IMR-90 (cell line): Measurements from ENCODE around the gene SIRT5. TPM values are rescaled to one million over a fixed set of nuclear protein-coding genes. Genes with fewer than 3 reads are reported as not detected.

Experiments
- ATAC-seq: fragments of 200-7000 bp; cut with Tn5 transposase; 2 replicates; pipeline ENCODE4 v1.9.1; 2020; ENCODE audit warnings: low read depth, mild to moderate bottlenecking, moderate library complexity
- BruUV-seq: library from RNA; stranded (reverse); fragments of 400-500 nt; replicated peaks from 2 replicates; lab custom pipeline; 2021; lab: Mats Ljungman, UMichigan
- CTCF ChIA-PET: fragments of 300-600 bp; formaldehyde crosslinking; extraction: SDS; loops from one replicate; lab custom pipeline; 2021; ENCODE audit warnings: antibody characterized with exemption; lab: Yijun Ruan, JAX
- POLR2A ChIA-PET: fragments of 300-600 bp; sonication (Branson Sonifier 250); formaldehyde crosslinking; loops from one replicate; lab custom pipeline; 2022; ENCODE audit warnings: antibody characterized with exemption; ENCODE audit not compliant: unreplicated experiment; lab: Charles Lee
- DNase-seq: peaks from one replicate; pipeline ENCODE4 v3.0.0; 2013
- H2AFZ ChIP-seq: replicated peaks from 2 replicates; pipeline ENCODE3; 2013; ENCODE audit warnings: low read length, mild to moderate bottlenecking; ENCODE audit not compliant: poor library complexity
- H2AK5ac ChIP-seq: 2 replicates; pipeline ENCODE4 v1.6.1; 2013; ENCODE audit warnings: low read depth, low read length, inconsistent platforms
- H2AK9ac ChIP-seq: replicated peaks from 2 replicates; pipeline ENCODE3; 2013; ENCODE audit warnings: mild to moderate bottlenecking, low read depth, low read length, moderate library complexity; ENCODE audit not compliant: poor library complexity
- H2BK120ac ChIP-seq: 2 replicates; pipeline ENCODE4 v1.6.1; 2013; ENCODE audit warnings: low read depth, low read length, inconsistent platforms
- H2BK15ac ChIP-seq: 3 replicates; pipeline ENCODE4 v1.6.1; 2013; ENCODE audit warnings: low read depth, low read length, inconsistent platforms
- H2BK20ac ChIP-seq: 2 replicates; pipeline ENCODE4 v1.6.1; 2013; ENCODE audit warnings: low read depth, mild to moderate bottlenecking, inconsistent platforms, low read length, moderate library complexity
- H2BK5ac ChIP-seq: 2 replicates; pipeline ENCODE4 v1.6.1; 2013; ENCODE audit warnings: mild to moderate bottlenecking, low read depth, low read length, inconsistent platforms; ENCODE audit not compliant: poor library complexity, severe bottlenecking
- H3K14ac ChIP-seq: replicated peaks from 2 replicates; pipeline ENCODE4 v1.6.1; 2013; ENCODE audit warnings: low read depth, low read length, inconsistent platforms
- H3K18ac ChIP-seq: 2 replicates; pipeline ENCODE4 v1.6.1; 2013; ENCODE audit warnings: low read depth, low read length, control low read depth
- H3K23ac ChIP-seq: 2 replicates; pipeline ENCODE4 v1.6.1; 2013; ENCODE audit warnings: low read depth, low read length, inconsistent platforms
- H3K27ac ChIP-seq: 2 replicates; pipeline ENCODE4 v1.5.1; 2013; ENCODE audit warnings: mild to moderate bottlenecking, control low read depth, low read length; ENCODE audit not compliant: insufficient read depth
- H3K27me3 ChIP-seq: 2 replicates; pipeline ENCODE4 v1.6.1; 2013; ENCODE audit warnings: low read length; ENCODE audit not compliant: control insufficient read depth, insufficient read depth
- H3K36me3 ChIP-seq: 2 replicates; pipeline ENCODE4 v1.6.1; 2013; ENCODE audit warnings: low read length, mixed read lengths; ENCODE audit not compliant: control insufficient read depth, insufficient read depth
- H3K4ac ChIP-seq: 2 replicates; pipeline ENCODE4 v1.6.1; 2013; ENCODE audit warnings: low read depth, low read length, inconsistent platforms
- H3K4me1 ChIP-seq: 2 replicates; pipeline ENCODE4 v1.6.1; 2013; ENCODE audit warnings: low read length, mixed read lengths; ENCODE audit not compliant: control insufficient read depth, insufficient read depth
- H3K4me2 ChIP-seq: 2 replicates; pipeline ENCODE4 v1.6.1; 2013; ENCODE audit warnings: low read depth, mild to moderate bottlenecking, control low read depth, low read length, moderate library complexity
- H3K4me3 ChIP-seq: 2 replicates; pipeline ENCODE4 v1.5.1; 2013; ENCODE audit warnings: low read depth, mild to moderate bottlenecking, control low read depth, low read length, moderate library complexity; ENCODE audit not compliant: insufficient read depth
- H3K56ac ChIP-seq: 2 replicates; pipeline ENCODE4 v1.6.1; 2013; ENCODE audit warnings: low read length, inconsistent platforms; ENCODE audit not compliant: insufficient read depth; ENCODE audit errors: extremely low read depth
- H3K79me1 ChIP-seq, 2 experiments: 2 replicates each; pipeline ENCODE4 v1.6.1; 2013; ENCODE audit warnings: low read length in 2 of 2, inconsistent platforms in 1 of 2, low read depth in 1 of 2
- H3K9ac ChIP-seq: 2 replicates; pipeline ENCODE4 v1.6.1; 2013; ENCODE audit warnings: low read depth, low read length, control low read depth
- H3K9me1 ChIP-seq: 2 replicates; pipeline ENCODE4 v1.6.1; 2013; ENCODE audit warnings: low read length, inconsistent platforms; ENCODE audit not compliant: insufficient read depth
- H3K9me3 ChIP-seq: 2 replicates; pipeline ENCODE4 v1.6.1; 2013; ENCODE audit warnings: low read length; ENCODE audit not compliant: control insufficient read depth, insufficient read depth
- H4K20me1 ChIP-seq: 2 replicates; pipeline ENCODE4 v1.6.1; 2013; ENCODE audit warnings: low read length, inconsistent platforms; ENCODE audit not compliant: insufficient read depth
- H4K5ac ChIP-seq: 2 replicates; pipeline ENCODE4 v1.6.1; 2013; ENCODE audit warnings: mild to moderate bottlenecking, low read depth, low read length, control low read depth
- H4K8ac ChIP-seq, 2 experiments: 2 replicates each; pipeline ENCODE4 v1.6.1; 2013; ENCODE audit warnings: low read depth in 2 of 2, low read length in 2 of 2, control low read depth in 1 of 2, inconsistent platforms in 1 of 2
- H4K91ac ChIP-seq: 2 replicates; pipeline ENCODE4 v1.6.1; 2013; ENCODE audit warnings: low read depth, low read length, inconsistent platforms; ENCODE audit not compliant: insufficient read depth
- BHLHE40 ChIP-seq: fragments of 150-350 bp; IDR thresholded peaks from 2 replicates; pipeline ENCODE4 v1.6.1; 2016; ENCODE audit warnings: mild to moderate bottlenecking, low read depth, low read length
- ELK1 ChIP-seq: fragments of 150-350 bp; IDR thresholded peaks from 2 replicates; pipeline ENCODE4 v1.6.1; 2016; ENCODE audit warnings: low read depth, mild to moderate bottlenecking, low read length, moderate library complexity, borderline replicate concordance
- MAFK ChIP-seq: IDR thresholded peaks from 2 replicates; pipeline ENCODE4 v1.6.1; 2012; ENCODE audit warnings: low read depth, low read length, improper control_type of control experiment
- MXI1 ChIP-seq: IDR thresholded peaks from 2 replicates; pipeline ENCODE4 v1.6.1; 2012; ENCODE audit warnings: low read depth, mild to moderate bottlenecking, low read length, moderate library complexity, borderline replicate concordance
- RAD21 ChIP-seq: IDR thresholded peaks from 2 replicates; pipeline ENCODE4 v1.6.1; 2012; ENCODE audit warnings: low read length, improper control_type of control experiment
- RCOR1 ChIP-seq: IDR thresholded peaks from 2 replicates; pipeline ENCODE4 v1.6.1; 2012; ENCODE audit warnings: mild to moderate bottlenecking, low read length, improper control_type of control experiment; ENCODE audit not compliant: insufficient replicate concordance
- RFX5 ChIP-seq: IDR thresholded peaks from 2 replicates; pipeline ENCODE4 v1.8.0; 2012; ENCODE audit warnings: low read depth, mild to moderate bottlenecking, low read length, moderate library complexity
- WGBS, 2 experiments: methylation state at CpG; one replicate each; pipeline versions ENCODE4 v1.1.5 to v1.1.7; 2013; ENCODE audit warnings: missing lambda C conversion rate in 2 of 2; ENCODE audit not compliant: insufficient read length in 1 of 2; ENCODE audit errors: extremely low coverage in 2 of 2; 5-methylcytosine and 5-hydroxymethylcytosine counted together
- dilution Hi-C: fragments of 300-500 bp; cut with HindIII; formaldehyde crosslinking; loops from one replicate; pipeline ENCODE4 v1.14.3; 2018; ENCODE audit warnings: low sequenced_read_pairs; ENCODE audit not compliant: unreplicated experiment
- in situ Hi-C: fragments of 300-500 bp; cut with MboI; formaldehyde crosslinking; loops from 3 replicates; pipeline ENCODE4 v1.14.3; 2019; ENCODE audit warnings: low sequenced_read_pairs, inconsistent platforms, mixed read lengths
- intact Hi-C: fragments of 100-400 bp; cut with micrococcal nuclease; formaldehyde crosslinking; loops from 2 replicates; pipeline ENCODE4 v1.10.0; 2022
- polyA plus RNA-seq, 3 experiments: library from polyadenylated mRNA; depleted of rRNA; stranded (reverse); fragments of >200 nt; gene quantifications; 2 replicates each; pipeline ENCODE4 v1.2.3, GENCODE V29; 2012; ENCODE audit warnings: low replicate concordance in 1 of 3
- total RNA-seq: library from RNA; depleted of rRNA; stranded (reverse); fragments of >200 nt; gene quantifications from 2 replicates; pipeline ENCODE4 v1.2.3, GENCODE V29; 2012

The SIRT5 gene
- total and polyA plus RNA-seq, 2 of the 4 experiments (the other 2 are of a cell fraction), result 4.7 to 5.2 TPM

GRCh38 chr6:13535306-13535705 is 39.1 kb upstream of the SIRT5 start:
- Histone ChIP-seq H3K56ac (no peak overlapping the region), H3K9me1 (no peaks in the 10 kb centered on the region), H3K79me1 (no peaks in the 10 kb centered on the region), H4K8ac (no peak overlapping the region), H3K18ac (no peak overlapping the region), H3K4me2 (no peak overlapping the region), H2BK15ac (no peak overlapping the region), H3K9ac (no peak overlapping the region), H2AK5ac (no peak overlapping the region), H3K36me3 (no peaks in the 10 kb centered on the region), H2AK9ac (no peak overlapping the region), H3K14ac (no peak overlapping the region), H3K27me3 (peaks cover 15% of the 10 kb centered on the region), H4K91ac (no peak overlapping the region), H3K4ac (no peak overlapping the region), H3K4me1 (no peaks in the 10 kb centered on the region), H3K9me3 (no peaks in the 10 kb centered on the region), H3K4me3 (no peak overlapping the region), H4K5ac (no peak overlapping the region), H3K27ac (no peak overlapping the region), H2AFZ (no peak overlapping the region), H4K20me1 (no peaks in the 10 kb centered on the region), H3K23ac (no peak overlapping the region), H2BK120ac (no peak overlapping the region), H2BK20ac (no peak overlapping the region), H2BK5ac (no peak overlapping the region)
- TF ChIP-seq MXI1 (no peak), MAFK (no peak), BHLHE40 (no peak), RCOR1 (no peak), ELK1 (no peak), RFX5 (no peak), RAD21 (no peak)
- ATAC-seq (no peak), DNase-seq (no peak)
- POLR2A ChIA-PET, result no interaction called here
- WGBS, 2 experiments, result no CpG with 5 or more reads among the region's 3 CpGs
- CTCF ChIA-PET, result no interaction called here
- intact Hi-C loops, result no loop called here
- dilution Hi-C loops, result no loop called here
- in situ Hi-C loops, result loop anchor here (5.0 to 25.0 kb wide), 2 partner anchors 193 to 348 kb away; no protein-coding TSS in a partner anchor
- BruUV-seq, result no TSS peak
